GM21367 (cell line): ENCODE data around the gene MXRA7.
"Not testable (repeated sequence)": the region's sequence is repeated elsewhere in the genome, so short reads cannot be mapped to it uniquely, and the experiment has no call there.

Experiments used
- ATAC-seq: cut with Tn5 transposase; IDR thresholded peaks from one replicate; pipeline ENCODE4 v1.9.1; 2021; ENCODE audit not compliant: unreplicated experiment

Gene MXRA7

GRCh38 chr17:76716146-76716838, 5.5 kb upstream of the MXRA7 start:
- ATAC-seq: no peak

GRCh38 chr17:76715496-76715830, 4.7 kb upstream of the MXRA7 start:
- ATAC-seq: no peak

- no peak for ATAC-seq
These were observed 4.2 kb upstream of the MXRA7 start for GRCh38 chr17:76714822-76715495.

GRCh38 chr17:76714336-76714735, 3.6 kb upstream of the MXRA7 start:
- no peak for ATAC-seq

GRCh38 chr17:76713765-76714164, 3.0 kb upstream of the MXRA7 start:
- no peak for ATAC-seq

- not testable (repeated sequence) for ATAC-seq
These were observed 1.6 kb upstream of the MXRA7 start for GRCh38 chr17:76712321-76712720.

- ATAC-seq: not testable (repeated sequence)
These were observed 558 bp downstream of the MXRA7 start for GRCh38 chr17:76709951-76710862.

GRCh38 chr17:76709077-76709950, 1.5 kb downstream of the MXRA7 start:
- no peak for ATAC-seq

- ATAC-seq: no peak
These were observed 2.6 kb downstream of the MXRA7 start for GRCh38 chr17:76707985-76708807.

- no peak for ATAC-seq
These were observed 3.9 kb downstream of the MXRA7 start for GRCh38 chr17:76706817-76707216.

GRCh38 chr17:76704805-76705204, 6.0 kb downstream of the MXRA7 start:
- no peak for ATAC-seq

- ATAC-seq: no peak
These were observed 7.7 kb downstream of the MXRA7 start for GRCh38 chr17:76702941-76703637.

GRCh38 chr17:76702076-76702475, 8.7 kb downstream of the MXRA7 start:
- no peak for ATAC-seq

GRCh38 chr17:76701471-76701967, 9.2 kb downstream of the MXRA7 start:
- ATAC-seq: no peak

GRCh38 chr17:76700617-76701470, 9.9 kb downstream of the MXRA7 start:
- ATAC-seq: no peak

GRCh38 chr17:76700270-76700616, 10.5 kb downstream of the MXRA7 start:
- no peak for ATAC-seq

- ATAC-seq: not testable (repeated sequence)
These were observed 12.2 kb downstream of the MXRA7 start for GRCh38 chr17:76698466-76698977.
